Hindlimb muscle (tissue), 1 donor: ENCODE data around the gene IFI27L1. TPM values are rescaled to one million over a fixed set of nuclear protein-coding genes. Genes with fewer than 3 reads are reported as not detected.
"Not testable (repeated sequence)": the region's sequence is repeated elsewhere in the genome, so short reads cannot be mapped to it uniquely, and the experiment has no call there.

ENCODE experiments used
- DNase-seq: peaks from one replicate; pipeline ENCODE4 v3.0.0-alpha.2; 2013
- polyA plus RNA-seq: library from polyadenylated mRNA; unstranded; fragments of 120-200 nt; gene quantifications from one replicate; pipeline ENCODE4 v1.2.1, GENCODE V29; 2013; ENCODE audit not compliant: insufficient read length

The IFI27L1 gene
- polyA plus RNA-seq, 1 donor, result 11.6 TPM

DNA sequence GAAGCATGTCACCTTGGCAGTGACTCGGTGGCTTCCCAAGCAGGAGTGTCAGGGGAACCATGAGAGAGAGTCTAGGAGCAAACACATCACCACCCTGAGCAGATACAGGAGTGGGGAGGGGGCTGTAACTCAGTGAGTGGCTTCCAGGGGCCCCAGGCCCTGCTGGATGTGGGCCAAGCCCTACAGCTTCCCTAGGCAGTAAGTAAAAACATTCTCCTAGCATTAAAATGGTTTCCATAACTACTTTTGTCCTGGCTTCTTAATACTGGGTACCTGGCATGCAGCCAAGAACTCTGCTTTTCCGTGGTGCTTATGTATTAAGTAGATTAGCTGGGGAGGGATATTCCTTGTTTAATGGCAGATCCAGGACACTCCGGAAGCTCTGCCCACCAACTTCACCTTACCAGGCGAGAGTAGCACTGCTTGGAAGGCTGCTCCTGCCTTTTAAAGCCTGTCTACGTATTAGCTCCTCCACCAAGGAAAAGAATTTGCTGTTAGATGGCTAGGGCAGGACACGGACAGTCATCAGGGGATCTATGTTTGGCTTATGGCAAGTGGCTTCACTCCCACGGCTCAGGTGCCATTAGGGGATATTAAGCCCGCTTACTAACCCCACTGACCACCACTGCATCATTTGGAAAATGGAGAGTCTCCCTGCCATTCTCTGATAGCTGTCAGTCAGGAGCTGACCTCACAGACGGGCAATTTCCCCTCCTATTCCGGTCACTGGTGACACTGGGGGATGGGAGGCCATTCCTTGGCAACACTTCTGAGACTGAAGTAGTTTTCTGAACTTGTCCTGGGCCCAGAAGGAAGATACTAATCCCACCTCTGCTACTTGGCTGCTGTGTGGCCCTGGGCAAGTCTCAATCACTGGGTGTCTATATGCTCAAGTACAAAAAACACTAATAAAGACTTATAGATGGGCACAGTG lies 32.2 kb upstream of the IFI27L1 start:
- no peak for DNase-seq

DNA sequence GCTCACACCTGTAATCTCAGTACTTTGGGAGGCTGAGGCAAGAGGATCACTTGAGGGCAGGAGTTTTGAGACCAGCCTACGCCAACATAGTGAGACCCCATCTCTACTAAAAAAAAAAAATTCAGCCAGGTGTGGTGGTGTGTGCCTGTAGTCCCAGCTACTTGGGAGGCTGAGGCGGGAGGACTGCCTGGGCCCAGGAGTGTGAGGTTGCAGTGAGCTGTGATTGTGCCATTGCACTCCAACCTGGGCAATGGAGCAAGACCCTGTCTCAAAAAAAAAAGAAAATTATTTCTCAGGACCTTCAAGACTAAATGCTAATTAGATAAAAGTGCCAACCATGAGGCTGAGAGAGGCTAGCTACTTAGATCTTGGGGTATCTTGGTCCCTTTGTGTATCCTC lies 31.5 kb upstream of the IFI27L1 start:
- DNase-seq, result no peak

GRCh38 chr14:94050231-94050880 lies 30.8 kb upstream of the IFI27L1 start:
- no peak for DNase-seq

DNA sequence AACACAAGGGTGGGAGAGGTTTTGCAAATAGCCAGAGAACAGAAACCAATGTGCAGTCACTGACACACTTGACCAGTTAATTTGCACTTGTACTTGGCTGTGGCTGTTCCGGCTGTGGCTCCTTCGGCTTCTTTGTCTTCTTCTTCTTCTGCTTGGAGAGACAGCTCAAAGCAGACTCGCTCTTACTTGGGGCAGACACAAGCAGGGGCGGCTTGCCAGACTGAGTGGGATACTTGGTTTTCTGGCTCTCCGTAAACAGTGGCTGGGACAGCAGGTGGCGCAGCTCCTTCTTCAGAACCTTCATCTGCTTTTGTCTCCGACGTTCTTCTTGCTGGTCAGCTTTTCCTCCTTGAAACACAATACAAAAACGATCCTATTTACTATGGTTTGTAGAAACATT lies 30.0 kb upstream of the IFI27L1 start:
- peak; percentile 46 for DNase-seq

- no peak for DNase-seq
Measured at GRCh38 chr14:94051779-94052178, 29.3 kb upstream of the IFI27L1 start.

DNA sequence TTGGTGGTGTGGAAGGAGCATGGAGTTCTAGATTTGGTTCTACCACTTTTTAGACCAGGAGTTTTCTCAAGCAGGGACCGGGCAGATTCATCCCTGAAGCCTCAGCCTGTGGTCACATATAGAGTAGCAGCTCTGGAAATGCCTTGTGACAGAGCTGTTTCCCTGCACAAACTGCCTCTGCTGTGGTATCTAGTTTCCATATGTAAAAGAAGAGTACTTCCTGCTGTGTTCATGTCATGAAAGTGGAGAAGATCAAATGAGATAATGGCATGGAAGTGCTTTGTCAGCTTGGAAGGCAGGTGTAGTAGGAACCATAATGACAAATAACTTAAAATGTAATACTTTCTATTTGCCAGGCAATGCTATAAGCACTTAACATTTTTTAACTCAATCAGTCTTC lies 28.9 kb upstream of the IFI27L1 start:
- no peak for DNase-seq

GRCh38 chr14:94052662-94053061 lies 28.4 kb upstream of the IFI27L1 start:
- no peak for DNase-seq

GRCh38 chr14:94054401-94054800 lies 26.7 kb upstream of the IFI27L1 start:
- DNase-seq, result no peak

DNA sequence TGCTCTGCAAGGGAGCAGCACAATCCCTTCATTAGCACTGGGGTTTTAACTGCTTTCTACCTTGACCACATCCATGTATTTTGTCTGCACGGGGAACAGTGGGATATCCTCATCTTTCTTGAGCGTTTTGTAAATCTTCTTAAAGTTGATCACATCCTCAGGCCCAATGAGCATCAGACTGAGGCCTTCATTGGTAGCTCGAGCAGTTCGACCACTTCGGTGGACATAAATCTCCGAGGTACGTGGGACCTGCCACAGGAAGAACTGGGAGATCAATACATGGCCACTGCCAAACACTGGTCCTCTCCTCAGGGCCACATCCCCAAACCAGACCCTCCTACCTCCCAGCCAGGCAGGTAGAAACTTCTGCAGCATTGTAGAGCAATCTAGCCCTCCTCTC lies 26.2 kb upstream of the IFI27L1 start:
- DNase-seq, result no peak

DNA sequence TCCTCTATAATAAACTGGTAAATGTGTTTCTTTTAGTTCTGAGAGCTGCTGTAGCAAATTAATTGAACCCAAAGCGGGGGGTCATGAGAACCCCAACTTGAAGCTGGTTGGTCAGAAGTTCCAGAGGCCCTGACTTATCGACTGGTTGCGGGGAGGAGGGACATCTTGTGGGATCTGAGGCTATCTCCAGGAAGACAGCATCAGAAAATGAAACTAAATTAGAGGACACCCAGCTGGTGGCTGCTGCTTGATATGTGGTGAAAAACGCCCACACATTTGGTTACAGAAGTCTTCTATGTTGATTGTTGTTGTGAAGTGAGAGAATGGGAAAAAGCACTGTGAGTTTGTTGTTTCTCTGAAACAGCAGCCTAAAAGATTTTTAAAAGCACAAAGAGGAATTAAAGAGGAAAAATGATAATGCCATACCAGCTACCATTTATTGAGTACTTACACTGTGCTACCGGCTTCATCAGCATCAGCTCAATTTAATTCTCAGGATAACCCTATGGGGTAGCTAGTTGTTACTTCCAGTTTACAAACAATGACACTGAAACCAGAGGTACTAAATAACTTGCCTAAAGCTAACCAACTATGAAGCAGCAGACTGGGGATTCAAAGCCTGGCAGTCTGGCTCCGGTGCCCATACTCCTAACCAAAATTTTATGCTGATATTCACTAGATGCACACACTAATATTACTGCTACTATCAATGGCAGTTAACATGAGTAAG lies 24.4 kb upstream of the IFI27L1 start:
- DNase-seq, result no peak

DNA sequence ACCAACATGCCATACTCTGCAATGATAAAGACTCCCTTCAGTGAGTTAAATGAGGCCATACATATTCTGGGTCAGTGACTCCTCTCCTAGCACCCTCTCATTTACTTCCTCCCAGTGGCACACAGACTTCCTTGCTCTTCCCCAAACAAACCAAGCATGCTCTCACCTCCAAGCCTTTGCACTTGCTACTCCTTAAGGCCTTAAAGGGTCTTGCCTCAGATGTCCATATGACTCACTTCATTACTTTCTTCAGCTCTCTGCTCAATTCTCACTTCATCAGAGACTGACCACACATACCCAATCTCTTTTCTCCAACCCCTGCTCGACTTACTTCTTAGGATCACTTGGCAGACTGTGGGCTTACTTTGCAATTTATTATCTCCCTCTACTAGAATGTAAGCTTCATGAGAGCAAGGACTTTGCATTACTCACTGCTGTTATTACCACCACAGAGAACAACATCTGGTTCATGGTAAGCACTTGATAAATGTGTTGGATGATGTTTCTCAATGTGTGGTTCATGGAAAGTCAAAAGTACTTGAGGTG lies 22.9 kb upstream of the IFI27L1 start:
- DNase-seq, result no peak

GRCh38 chr14:94058674-94059138 lies 22.4 kb upstream of the IFI27L1 start:
- no peak for DNase-seq

- DNase-seq, result no peak
Measured at GRCh38 chr14:94059998-94060397, 21.1 kb upstream of the IFI27L1 start.

GRCh38 chr14:94062344-94062940 lies 18.7 kb upstream of the IFI27L1 start:
- DNase-seq, result no peak

- no peak for DNase-seq
Measured at GRCh38 chr14:94066089-94066676, 14.9 kb upstream of the IFI27L1 start.

DNA sequence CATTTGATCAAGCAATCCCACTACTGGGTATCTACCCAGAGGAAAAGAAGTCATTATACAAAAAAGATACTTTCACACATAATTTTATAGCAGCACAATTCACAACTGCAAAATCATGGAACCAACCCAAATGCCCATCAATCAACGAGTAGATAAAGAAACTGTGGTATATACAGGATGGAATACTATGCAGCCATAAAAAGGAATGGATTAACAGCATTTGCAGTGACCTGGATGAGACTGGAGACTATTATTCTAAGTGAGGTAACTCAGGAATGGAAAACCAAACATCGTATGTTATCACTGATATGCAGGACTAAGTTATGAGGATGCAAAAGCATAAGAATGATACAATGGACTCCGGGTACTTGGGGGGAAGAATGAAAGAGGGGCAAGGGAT lies 9.0 kb upstream of the IFI27L1 start:
- DNase-seq, result not testable (repeated sequence)

- DNase-seq, result no peak
Measured at GRCh38 chr14:94074534-94074933, 6.6 kb upstream of the IFI27L1 start.

DNA sequence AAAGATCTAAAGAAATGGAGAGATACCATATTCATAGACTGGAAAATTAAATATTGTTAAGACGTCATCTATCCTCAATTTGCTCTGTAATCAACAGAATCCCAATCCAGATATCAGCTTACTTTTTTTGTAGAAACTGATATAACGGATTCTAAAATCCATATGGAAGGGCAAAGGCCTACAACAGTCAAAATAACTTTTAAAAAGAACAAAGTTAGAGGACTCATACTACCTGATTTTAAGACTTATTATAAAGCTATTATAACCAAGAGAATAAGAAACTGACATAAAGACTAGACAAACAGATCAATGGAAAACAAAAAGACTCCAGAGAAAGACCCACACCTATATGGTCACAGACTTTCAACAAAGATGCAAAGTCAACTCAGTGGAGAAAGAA lies 6.1 kb upstream of the IFI27L1 start:
- no peak for DNase-seq

GRCh38 chr14:94077111-94077821 lies 3.8 kb upstream of the IFI27L1 start:
- no peak for DNase-seq

GRCh38 chr14:94077823-94078222 lies 3.3 kb upstream of the IFI27L1 start:
- no peak for DNase-seq

DNA sequence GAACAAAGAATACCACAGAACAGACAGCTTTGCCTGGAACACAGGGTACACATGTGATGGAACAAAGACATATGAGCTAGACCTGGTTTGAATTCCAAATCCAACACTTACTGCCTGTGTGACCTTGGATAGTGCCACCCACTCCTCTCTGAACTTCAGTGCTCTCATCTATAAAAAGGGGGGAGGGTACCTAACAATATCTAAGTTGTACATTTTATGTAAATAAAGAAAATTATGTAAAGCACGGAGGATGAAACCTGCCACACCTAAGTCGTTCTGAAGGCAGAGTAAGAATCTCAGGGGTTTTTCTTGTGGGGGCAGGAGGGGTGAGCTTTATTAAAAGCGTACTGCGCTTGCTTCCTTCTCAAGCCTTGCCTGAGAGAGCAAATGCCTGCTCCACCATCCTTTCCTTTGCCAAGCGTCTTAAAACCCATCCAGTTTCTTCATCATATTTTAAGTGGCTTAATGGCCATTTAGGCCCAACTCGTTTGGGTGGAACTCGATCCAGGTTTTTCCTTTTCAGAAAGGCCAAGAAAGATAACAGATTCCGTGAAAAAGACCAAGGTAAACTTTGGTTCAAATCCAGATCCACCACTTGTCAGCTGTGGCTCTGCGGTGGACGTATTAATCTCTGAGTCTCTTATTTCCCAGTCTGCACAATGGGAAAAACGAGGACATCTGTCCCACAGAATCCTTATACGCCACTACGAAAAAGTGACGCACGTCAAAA lies 1.1 kb upstream of the IFI27L1 start:
- peak; percentile 12 for DNase-seq
